ENCODE measurements around the gene FGFR2.
A peak's percentile ranks its signal among the peaks of the same experiment; 100 is the strongest.

Gene FGFR2

DNA sequence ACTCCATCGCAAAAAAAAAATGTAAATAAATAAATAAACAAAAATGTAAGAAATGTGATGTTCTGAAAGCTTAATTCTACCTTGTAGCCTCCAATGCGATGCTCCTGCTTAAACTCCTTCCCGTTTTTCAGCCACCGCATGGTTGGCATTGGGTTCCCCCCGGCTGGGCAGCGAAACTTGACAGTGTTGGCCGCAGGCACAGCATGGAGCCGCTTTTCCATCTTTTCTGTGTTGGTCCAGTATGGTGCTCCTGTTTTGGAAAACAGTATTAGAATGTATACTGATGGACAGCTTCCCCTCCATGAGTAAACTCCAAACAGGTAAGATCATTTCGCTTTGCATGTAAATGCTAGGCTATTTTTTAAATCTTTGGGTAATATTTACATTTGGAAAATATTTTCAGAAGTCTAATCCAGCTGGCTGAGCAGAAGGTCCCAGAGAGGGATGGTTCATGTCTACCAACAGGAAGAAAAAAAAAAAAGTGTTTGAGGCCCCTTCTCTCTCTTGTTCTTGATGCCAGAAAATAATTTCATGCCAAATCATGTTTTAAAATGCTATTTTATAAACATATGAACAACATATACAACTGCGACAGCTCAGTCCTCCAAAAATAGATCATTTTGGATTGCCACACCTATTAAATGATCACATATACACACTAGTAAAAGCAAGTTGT is 46.9 kb downstream of the FGFR2 start:
- no peak for DNase-seq

GRCh38 chr10:121544301-121544869 is 53.9 kb downstream of the FGFR2 start:
- no peak for DNase-seq

- DNase-seq: no peak
Measured at GRCh38 chr10:121543545-121543944, 54.7 kb downstream of the FGFR2 start.

DNA sequence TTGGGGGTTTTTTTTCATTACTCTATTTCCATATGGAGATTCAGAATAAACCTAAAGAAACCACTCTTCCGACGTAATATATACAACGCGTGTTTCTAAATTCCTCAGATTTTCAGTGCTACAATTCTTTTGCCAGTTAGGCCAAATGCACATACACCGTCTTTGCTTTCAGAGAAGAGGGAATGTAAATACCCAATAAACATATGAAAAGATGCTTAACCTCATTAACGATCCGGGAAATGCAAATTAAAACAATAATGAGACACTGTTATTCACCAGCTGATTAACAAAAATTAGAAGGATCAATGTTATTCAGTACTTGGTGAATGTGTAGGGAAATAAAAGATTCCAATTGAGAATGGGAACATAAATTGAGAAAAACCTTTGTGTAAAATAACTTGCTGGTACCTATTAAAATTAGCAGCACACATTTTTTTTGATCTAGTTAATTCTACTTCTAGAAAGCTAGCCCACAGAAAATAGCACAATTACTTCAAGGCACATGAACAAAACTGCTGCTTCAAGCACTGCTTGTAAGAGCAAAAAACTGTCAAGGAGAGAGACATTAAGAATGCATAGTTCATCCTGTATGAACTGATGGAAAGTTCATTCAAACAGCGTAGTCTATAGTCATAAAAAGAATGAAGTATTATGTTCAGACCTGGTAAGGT is 56.7 kb downstream of the FGFR2 start:
- DNase-seq: no peak

DNA sequence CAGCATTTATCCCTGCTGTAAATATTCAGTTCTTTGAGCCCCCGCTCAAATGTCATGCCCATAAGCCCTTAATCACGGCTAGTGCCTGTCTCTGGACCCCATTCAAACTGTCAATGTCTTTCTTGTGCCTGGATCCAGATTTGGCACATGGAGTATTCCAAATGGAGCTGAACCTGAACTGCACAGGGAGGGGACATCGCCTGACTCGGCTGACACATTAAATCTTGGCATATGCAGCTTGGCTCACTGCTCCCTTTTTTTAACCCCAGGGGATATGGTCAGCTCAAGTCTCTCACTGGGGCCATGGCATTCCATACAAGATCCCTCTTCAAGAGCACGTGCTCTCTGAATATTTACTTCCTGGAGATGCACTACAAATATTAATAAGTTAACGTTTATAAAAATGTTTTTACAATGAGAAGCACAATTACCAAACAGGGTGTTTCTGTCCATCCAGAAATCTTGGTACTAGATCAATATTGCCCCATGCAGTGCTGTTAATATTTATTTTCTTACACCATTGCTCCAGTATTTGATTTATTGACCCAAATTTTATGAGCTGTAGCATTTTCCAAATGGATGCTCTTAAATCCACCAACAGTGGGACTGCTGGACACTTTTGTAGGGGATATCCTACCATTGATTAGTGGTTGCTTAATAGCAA is 57.4 kb downstream of the FGFR2 start:
- DNase-seq: no peak

DNA sequence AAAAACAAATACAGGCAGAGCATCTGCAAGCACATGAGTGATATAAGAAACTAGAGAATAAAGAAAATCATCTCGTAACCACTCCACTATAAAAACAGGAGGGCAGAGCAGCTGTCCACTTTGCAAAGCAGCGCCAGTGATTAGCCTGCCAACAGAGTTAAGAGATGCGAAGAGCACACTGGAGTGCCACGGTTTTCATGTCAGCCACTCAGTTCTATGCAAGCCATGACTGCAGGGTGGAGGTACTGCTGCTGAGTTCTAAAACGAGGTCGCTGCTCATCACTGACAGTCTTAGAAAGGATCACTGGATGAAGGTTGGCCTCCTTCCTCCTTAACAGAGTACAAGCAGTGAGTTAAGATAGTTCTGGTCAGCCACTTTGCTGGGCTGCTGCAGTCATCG is 58.5 kb downstream of the FGFR2 start:
- DNase-seq: no peak

DNA sequence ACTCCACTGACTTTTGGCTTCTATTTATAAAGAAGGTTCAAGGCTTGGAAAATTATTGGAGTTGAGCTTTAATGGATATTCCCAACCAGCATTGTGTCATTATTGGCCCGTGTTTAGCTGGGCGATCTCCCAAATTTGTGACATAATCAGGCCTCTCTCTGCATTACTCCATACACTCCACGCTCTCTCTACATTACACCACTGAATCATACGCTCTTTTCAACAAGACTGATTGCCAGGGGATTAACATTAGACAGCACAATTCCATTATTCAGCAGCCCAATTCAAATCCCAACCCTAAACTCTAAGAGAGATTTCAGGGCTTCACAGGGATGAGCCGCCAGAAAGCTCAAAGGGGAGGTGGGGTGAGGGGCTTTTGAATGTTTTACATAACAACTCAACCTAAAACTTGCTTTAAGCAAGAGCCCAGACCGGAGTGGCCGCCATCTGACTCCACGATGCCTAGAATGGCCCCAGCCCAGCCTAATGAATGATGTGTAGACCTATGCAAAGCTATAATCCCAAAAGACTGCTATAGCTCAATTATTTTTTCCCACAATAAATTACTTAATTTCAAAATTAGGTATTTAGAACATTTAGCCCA is 61.8 kb downstream of the FGFR2 start:
- peak; percentile 78 for DNase-seq

- peak; percentile 44 for DNase-seq
Measured at GRCh38 chr10:121535381-121535780, 62.9 kb downstream of the FGFR2 start.

GRCh38 chr10:121532292-121532864 is 65.9 kb downstream of the FGFR2 start:
- DNase-seq: no peak

DNA sequence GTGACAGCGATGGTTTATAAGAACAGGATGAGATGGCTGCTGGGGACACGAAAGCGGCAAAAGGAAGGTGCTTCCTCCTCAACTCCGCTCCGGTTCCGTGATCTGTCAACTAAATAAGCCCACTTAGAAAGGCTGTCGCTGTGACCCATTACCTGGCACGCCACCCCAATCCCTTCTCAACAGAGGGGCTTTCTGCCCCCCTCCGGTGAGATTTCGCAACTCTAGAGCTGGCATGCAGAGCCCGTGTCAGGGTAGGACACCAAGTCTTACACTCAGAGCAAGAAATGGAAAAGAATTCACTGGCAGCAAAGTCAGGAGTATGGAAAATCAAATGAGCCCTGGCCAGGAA is 66.4 kb downstream of the FGFR2 start:
- no peak for DNase-seq

DNA sequence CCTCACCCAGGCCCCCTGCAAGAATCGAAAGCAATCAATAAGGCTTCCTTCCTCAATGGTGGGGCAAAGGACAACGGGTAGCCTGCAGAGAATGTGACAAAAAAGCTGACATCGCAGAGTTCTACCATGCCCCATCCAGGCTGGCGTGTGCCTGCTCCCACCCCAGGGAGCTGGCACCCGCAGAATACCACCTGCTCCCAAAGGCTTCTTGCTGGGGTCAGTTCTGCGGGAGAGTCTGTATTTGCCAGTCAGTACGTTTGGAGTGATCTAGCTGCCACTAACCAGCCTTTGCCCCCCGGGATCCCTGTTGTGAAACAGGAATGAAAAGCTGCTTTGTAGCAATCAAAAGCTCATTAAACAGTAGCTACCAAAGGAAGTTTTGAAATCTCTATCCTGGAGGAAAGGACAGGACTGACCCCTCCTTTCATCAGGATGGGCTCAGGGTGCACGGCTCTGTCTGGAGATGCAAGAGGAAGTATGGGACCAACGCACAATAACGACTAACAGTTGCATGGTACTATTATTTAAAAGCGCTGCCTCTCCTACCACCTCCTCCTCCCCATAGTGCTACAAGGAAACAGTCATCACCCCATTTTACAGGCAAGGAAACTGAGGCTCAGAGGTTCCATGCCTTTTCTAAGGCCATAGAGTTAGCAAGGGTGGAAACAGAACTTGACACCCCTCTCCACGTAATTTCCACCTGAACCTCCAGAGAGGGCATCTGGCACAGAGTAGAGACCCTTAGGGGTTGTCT is 67.0 kb downstream of the FGFR2 start:
- no peak for DNase-seq

DNA sequence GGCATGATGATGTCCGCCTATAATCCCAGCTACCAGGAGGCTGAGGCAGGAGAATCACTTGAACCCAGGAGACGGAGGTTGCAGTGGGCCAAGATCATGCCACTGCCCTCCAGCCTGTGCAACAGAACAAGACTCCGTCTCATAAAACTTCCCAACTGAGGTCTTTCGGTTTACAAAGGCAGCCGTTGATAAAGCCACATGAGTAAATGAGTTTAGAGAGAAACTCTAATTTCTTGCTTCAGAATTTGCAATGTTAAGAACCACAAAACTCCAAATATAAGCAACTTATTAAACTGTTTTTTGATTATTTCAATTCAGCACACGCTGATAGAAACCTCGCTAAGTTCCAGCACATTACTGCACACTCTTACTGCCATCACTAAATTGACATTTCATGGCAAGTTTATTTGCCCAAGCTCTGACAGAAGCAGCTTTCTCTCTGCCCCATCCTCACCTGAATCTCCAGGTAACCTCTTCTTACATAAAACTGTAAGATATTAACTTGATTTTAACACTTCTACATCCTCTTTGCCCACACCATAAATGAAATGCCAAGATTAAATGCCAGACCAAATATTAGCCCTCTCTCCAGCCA is 67.7 kb downstream of the FGFR2 start:
- no peak for DNase-seq

GRCh38 chr10:121527690-121528089 is 70.6 kb downstream of the FGFR2 start:
- DNase-seq: peak; percentile 82

- peak; percentile 86 for DNase-seq
Measured at GRCh38 chr10:121526801-121527221, 71.4 kb downstream of the FGFR2 start.

DNA sequence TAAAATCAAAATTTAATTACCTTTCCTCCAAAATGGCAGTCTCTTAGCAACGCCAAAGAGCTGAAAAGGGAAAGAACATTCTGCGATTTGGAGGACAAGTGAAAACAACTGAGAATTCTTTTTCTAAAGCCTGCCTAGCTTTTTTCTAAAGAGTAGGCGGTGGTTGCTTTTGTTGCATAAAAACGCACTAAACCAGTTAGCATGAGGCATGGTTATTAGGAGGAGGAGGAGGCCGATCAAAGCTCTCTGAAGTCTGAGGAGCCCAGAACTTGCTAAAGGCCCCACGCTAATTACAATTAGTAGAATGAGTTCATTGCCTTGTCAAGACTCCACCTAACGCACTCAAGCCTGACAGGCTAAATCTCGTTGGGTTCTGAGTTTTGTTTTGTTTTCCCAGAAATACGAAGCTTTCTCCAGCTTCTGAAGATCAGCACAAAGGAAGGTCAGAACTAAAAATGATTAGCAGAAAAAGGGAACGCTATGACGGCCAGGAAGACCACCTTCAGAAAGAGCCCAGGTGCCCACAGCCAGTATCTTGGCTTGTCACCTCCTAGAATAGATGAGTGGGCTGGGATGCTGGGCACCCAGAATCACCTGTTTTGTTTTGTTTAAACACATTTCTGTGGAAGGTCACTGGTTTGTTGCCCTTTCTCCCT is 72.0 kb downstream of the FGFR2 start:
- DNase-seq: peak; percentile 75

DNA sequence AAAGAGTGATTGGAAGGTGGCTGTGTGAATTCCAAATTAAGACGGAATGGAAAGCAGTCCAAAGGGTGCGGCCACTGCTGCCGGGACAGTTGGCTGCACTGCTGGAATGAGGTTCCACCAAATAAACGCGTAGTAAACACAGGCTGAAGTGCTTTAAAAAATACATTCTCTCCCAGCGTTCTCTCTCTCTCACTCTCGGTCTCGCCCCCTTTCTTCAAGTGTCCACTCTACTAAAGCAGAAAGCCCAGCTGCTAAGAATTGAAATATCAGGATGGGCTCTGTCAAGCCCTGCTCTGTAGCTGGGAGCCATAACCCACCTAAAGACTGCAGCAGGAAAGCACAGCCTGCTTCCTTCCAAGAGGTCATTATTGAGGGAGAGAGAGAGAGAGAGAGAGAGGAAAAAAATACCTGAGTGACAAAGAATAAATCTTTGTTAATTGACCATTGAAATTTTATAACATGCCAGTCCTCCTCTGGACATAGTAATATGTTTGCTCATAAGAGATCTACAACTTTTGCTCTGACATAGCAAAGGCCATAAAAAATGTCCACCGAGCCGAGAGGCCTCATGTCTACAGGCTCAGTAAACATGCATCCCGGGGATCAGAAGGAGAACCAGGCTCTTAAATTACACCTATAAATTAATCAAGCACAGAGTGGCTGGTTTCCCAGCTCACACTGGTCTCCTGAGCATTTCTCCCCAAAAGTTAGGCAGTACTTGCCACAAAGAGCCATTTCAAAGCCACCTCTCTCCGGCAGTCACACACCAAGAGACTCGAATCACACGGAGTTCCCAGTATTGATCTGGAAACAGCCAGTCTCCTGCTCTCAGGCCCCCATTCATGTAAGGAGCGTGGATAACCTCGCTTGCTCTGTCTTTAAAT is 72.8 kb downstream of the FGFR2 start:
- DNase-seq: peak; percentile 60

GRCh38 chr10:121524157-121524817 is 74.0 kb downstream of the FGFR2 start:
- peak; percentile 78 for DNase-seq

DNA sequence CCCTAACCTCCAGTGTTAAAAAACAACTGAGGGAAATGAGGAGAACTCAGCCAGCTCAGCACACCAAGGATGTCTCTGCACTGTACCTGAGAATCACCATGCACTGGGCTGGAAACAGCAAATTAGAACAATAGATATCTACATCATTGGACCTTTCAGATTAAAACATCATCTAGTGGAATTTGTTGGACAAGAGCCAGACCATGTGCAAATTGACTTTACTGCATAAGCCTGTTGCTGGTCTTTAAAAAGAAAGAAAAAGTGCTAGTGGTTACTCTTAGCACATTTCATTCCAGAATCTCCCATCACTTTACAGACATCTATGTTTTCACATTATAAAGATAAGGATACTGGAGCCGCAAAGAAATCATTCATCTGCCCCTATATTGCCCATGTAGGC is 75.4 kb downstream of the FGFR2 start:
- DNase-seq: peak; percentile 63

DNA sequence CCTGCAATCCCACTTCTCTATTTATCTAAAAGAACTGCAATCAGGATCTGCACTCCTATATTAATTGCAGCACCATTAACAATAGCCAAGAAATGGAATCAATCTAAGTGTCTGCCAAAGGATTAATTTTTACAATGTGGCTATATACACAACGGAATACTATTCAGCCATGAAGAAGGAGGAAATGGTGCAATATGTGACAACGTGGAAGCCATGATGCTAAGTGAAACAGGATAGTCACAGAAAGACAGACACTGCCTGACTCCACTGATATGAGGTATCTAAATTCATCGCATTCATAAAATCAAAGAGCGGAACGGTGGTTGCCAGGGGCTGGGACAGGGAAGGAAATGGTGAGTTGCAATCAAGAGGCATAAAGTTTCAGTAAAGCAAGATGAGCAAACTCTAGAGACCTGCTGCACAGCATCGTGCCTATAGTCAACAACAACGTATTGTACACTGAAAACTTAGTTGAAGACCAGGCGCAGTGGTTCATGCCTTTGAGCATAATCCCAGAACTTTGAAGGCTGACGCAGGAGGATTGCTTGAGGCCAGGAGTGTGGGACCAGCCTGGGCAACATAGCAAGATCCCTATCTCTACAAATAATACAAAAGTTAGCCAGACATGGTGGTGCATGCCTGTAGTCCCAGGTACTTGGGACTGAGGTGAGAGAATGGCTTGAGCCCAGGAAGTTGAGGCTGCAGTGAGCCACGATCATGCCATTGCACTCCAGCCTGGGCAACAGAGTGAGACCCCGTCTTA is 76.3 kb downstream of the FGFR2 start:
- DNase-seq: no peak
